Stomach (tissue), 4 donors: Measurements from ENCODE around the gene DISC1.

Experiments used
- CTCF ChIP-seq, 7 experiments: fragments of 450-650 bp in 4 of 7; fragments of 200-600 bp in 3 of 7; sonication (generic) in 3 of 7; IDR thresholded peaks; one replicate each; pipeline ENCODE4 v1.5.1; 2016 to 2019; ENCODE audit warnings: antibody characterized with exemption in 7 of 7, control low read depth in 2 of 7, mild to moderate bottlenecking in 1 of 7
- POLR2A ChIP-seq, 4 donors: fragments of 450-650 bp; IDR thresholded peaks; one replicate each; pipeline ENCODE4 v1.6.1; 2016; ENCODE audit warnings: antibody characterized with exemption in 4 of 4, control low read depth in 2 of 4, mild to moderate bottlenecking in 1 of 4, moderate library complexity in 1 of 4

GRCh38 chr1:231668826-231669225 is 42.2 kb downstream of the DISC1 start:
- TF ChIP-seq POLR2A (IDR thresholded peaks at IDR 0.05) = no peak
- TF ChIP-seq CTCF (IDR thresholded peaks at IDR 0.05) = no peak
